H9 (cell line): ENCODE data around the gene CXCL3. TPM values are rescaled to one million over a fixed set of nuclear protein-coding genes. Genes with fewer than 3 reads are reported as not detected.
A peak's percentile ranks its signal among the peaks of the same experiment; 100 is the strongest.

Experiments used
- DNase-seq: peaks from one replicate; pipeline ENCODE4 v3.0.0-alpha.2; 2017
- H2AFZ ChIP-seq: one replicate; pipeline ENCODE4 v1.6.1; 2013; ENCODE audit warnings: mild to moderate bottlenecking, low read length, control low read depth, moderate library complexity
- H2AK5ac ChIP-seq: 2 replicates; pipeline ENCODE4 v1.6.1; 2013; ENCODE audit warnings: low read length, control low read depth, mixed read lengths; ENCODE audit not compliant: insufficient read length
- H2BK120ac ChIP-seq: one replicate; pipeline ENCODE4 v1.6.1; 2013; ENCODE audit warnings: low read depth, mild to moderate bottlenecking, low read length, control low read depth, inconsistent platforms; ENCODE audit not compliant: poor library complexity, severe bottlenecking
- H2BK12ac ChIP-seq: 2 replicates; pipeline ENCODE4 v1.6.1; 2013; ENCODE audit warnings: low read length, control low read depth, mixed read lengths, low read depth; ENCODE audit not compliant: insufficient read length
- H2BK15ac ChIP-seq: 2 replicates; pipeline ENCODE4 v1.6.1; 2013; ENCODE audit warnings: low read depth, low read length, control low read depth
- H2BK20ac ChIP-seq: one replicate; pipeline ENCODE4 v1.6.1; 2013; ENCODE audit warnings: low read depth, mild to moderate bottlenecking, low read length, control low read depth, inconsistent platforms; ENCODE audit not compliant: poor library complexity, severe bottlenecking
- H2BK5ac ChIP-seq: 2 replicates; pipeline ENCODE4 v1.6.1; 2013; ENCODE audit warnings: low read length, control low read depth, mixed read lengths; ENCODE audit not compliant: insufficient read length
- H3K14ac ChIP-seq: 2 replicates; pipeline ENCODE4 v1.6.1; 2013; ENCODE audit warnings: low read length, control low read depth; ENCODE audit not compliant: insufficient read depth
- H3K18ac ChIP-seq: 2 replicates; pipeline ENCODE4 v1.6.1; 2013; ENCODE audit warnings: low read depth, mild to moderate bottlenecking, mixed read lengths, low read length, control low read depth; ENCODE audit not compliant: insufficient read length
- H3K23ac ChIP-seq: 2 replicates; pipeline ENCODE4 v1.6.1; 2013; ENCODE audit warnings: low read length, control low read depth, mixed read lengths, low read depth; ENCODE audit not compliant: insufficient read length
- H3K23me2 ChIP-seq: 2 replicates; pipeline ENCODE4 v1.6.1; 2013; ENCODE audit warnings: low read depth, mild to moderate bottlenecking, mixed read lengths, low read length, control low read depth; ENCODE audit not compliant: insufficient read length, poor library complexity, severe bottlenecking
- H3K27ac ChIP-seq: 2 replicates; pipeline ENCODE4 v1.5.1; 2013; ENCODE audit warnings: low read length, control low read depth, mixed read lengths, low read depth; ENCODE audit not compliant: insufficient read length
- H3K27me3 ChIP-seq: 2 replicates; pipeline ENCODE4 v1.6.1; 2013; ENCODE audit warnings: low read length, control low read depth, inconsistent platforms; ENCODE audit not compliant: insufficient read depth
- H3K4ac ChIP-seq: 2 replicates; pipeline ENCODE4 v1.6.1; 2013; ENCODE audit warnings: low read depth, mild to moderate bottlenecking, control low read depth, inconsistent platforms, low read length, moderate library complexity
- H3K4me1 ChIP-seq: 2 replicates; pipeline ENCODE4 v1.6.1; 2013; ENCODE audit warnings: low read length, control low read depth, inconsistent platforms; ENCODE audit not compliant: insufficient read depth
- H3K4me2 ChIP-seq: 2 replicates; pipeline ENCODE4 v1.6.1; 2013; ENCODE audit warnings: low read length, control low read depth, mixed read lengths; ENCODE audit not compliant: insufficient read length, insufficient read depth
- H3K56ac ChIP-seq: 2 replicates; pipeline ENCODE4 v1.6.1; 2013; ENCODE audit warnings: low read depth, mild to moderate bottlenecking, mixed read lengths, low read length, control low read depth; ENCODE audit not compliant: insufficient read length
- H3K79me1 ChIP-seq: 2 replicates; pipeline ENCODE4 v1.6.1; 2013; ENCODE audit warnings: low read depth, mild to moderate bottlenecking, moderate library complexity, low read length, control low read depth, inconsistent platforms; ENCODE audit not compliant: insufficient read depth, poor library complexity, severe bottlenecking
- H3K79me2 ChIP-seq: 2 replicates; pipeline ENCODE4 v1.6.1; 2013; ENCODE audit warnings: low read length, control low read depth, inconsistent platforms; ENCODE audit not compliant: insufficient read depth
- H3K9ac ChIP-seq: 2 replicates; pipeline ENCODE4 v1.6.1; 2013; ENCODE audit warnings: low read length, control low read depth, mixed read lengths; ENCODE audit not compliant: insufficient read length; ENCODE audit errors: extremely low read depth
- H3K9me3 ChIP-seq: one replicate; pipeline ENCODE4 v1.6.1; 2013; ENCODE audit warnings: low read depth, low read length, inconsistent platforms; ENCODE audit not compliant: control insufficient read depth
- H3T11ph ChIP-seq: one replicate; pipeline ENCODE4 v1.6.1; 2013; ENCODE audit warnings: mild to moderate bottlenecking, low read length, control low read depth, inconsistent platforms
- H4K20me1 ChIP-seq: one replicate; pipeline ENCODE4 v1.6.1; 2013; ENCODE audit not compliant: control insufficient read depth, insufficient read length, insufficient read depth
- H4K5ac ChIP-seq: 2 replicates; pipeline ENCODE4 v1.6.1; 2013; ENCODE audit warnings: low read depth, mild to moderate bottlenecking, mixed read lengths, low read length, control low read depth; ENCODE audit not compliant: insufficient read length
- H4K8ac ChIP-seq: replicated peaks from 2 replicates; pipeline ENCODE4 v1.6.1; 2013; ENCODE audit warnings: low read length, control low read depth, mixed read lengths, low read depth; ENCODE audit not compliant: insufficient read length
- H4K91ac ChIP-seq: 2 replicates; pipeline ENCODE4 v1.6.1; 2013; ENCODE audit warnings: low read depth, mild to moderate bottlenecking, moderate library complexity, mixed read lengths, low read length, control low read depth; ENCODE audit not compliant: insufficient read length
- H3K27ac Mint-ChIP-seq, 3 experiments: 2 replicates in 2 of 3; 3 replicates in 1 of 3; pipeline ENCODE4 v1.8.0; 2020 to 2021; ENCODE audit warnings: mixed read lengths in 3 of 3, mild to moderate bottlenecking in 1 of 3, moderate library complexity in 1 of 3
- H3K27me3 Mint-ChIP-seq: 2 replicates; pipeline ENCODE4 v1.8.0; 2021; ENCODE audit warnings: low read depth, mild to moderate bottlenecking, moderate library complexity, mixed read lengths
- H3K36me3 Mint-ChIP-seq, 3 experiments: 2 replicates in 2 of 3; 3 replicates in 1 of 3; pipeline ENCODE4 v1.8.0; 2020 to 2021; ENCODE audit warnings: low read depth in 3 of 3, mixed read lengths in 3 of 3; ENCODE audit not compliant: insufficient read depth in 1 of 3
- H3K4me1 Mint-ChIP-seq, 2 experiments: 2 replicates each; pipeline ENCODE4 v1.8.0; 2020; ENCODE audit warnings: mixed read lengths in 2 of 2
- H3K4me3 Mint-ChIP-seq, 2 experiments: 2 replicates in 1 of 2; 3 replicates in 1 of 2; pipeline ENCODE4 v1.8.0; 2020 to 2021; ENCODE audit warnings: mild to moderate bottlenecking in 2 of 2, mixed read lengths in 2 of 2, moderate library complexity in 1 of 2
- H3K9me3 Mint-ChIP-seq, 2 experiments: 2 replicates in 1 of 2; 3 replicates in 1 of 2; pipeline ENCODE4 v1.8.0; 2020; ENCODE audit warnings: mild to moderate bottlenecking in 2 of 2, mixed read lengths in 2 of 2, moderate library complexity in 1 of 2
- CTCF ChIP-seq: fragments of 200-600 bp; sonication (generic); conservative IDR thresholded peaks from 3 replicates; pipeline ENCODE4 v1.8.0; 2021; ENCODE audit warnings: antibody characterized with exemption, mild to moderate bottlenecking
- WGBS: extraction: QIAGEN DNeasy Blood & Tissue Kit; methylation state at CpG from one replicate; pipeline ENCODE4 v1.1.7; 2013; ENCODE audit warnings: missing lambda C conversion rate, low lambda C conversion rate, mixed read lengths; ENCODE audit not compliant: insufficient read length; ENCODE audit errors: extremely low coverage; 5-methylcytosine and 5-hydroxymethylcytosine counted together
- total RNA-seq: library from RNA; stranded (reverse); gene quantifications from 2 replicates; pipeline ENCODE4 v1.2.1, GENCODE V29; 2021

CXCL3 gene
- total RNA-seq, 1 experiment from 2014 or later, result 3.7 TPM

- no CpG with 5 or more reads among the region's 6 CpGs for WGBS
- Histone ChIP-seq H4K91ac (no peak overlapping the region), H3K4me2 (no peak overlapping the region), H3K23ac (no peak overlapping the region), H4K5ac (no peak overlapping the region), H2AK5ac (no peak overlapping the region), H3K79me1 (no peaks in the 10 kb centered on the region), H3K27ac (no peak overlapping the region), H2BK20ac (no peak overlapping the region), H3K27me3 (no peaks in the 10 kb centered on the region), H2BK15ac (no peak overlapping the region), H3K9me3 (peaks cover 6% of the 10 kb centered on the region), H2BK5ac (no peak overlapping the region), H3K14ac (no peak overlapping the region), H4K8ac (no peak overlapping the region), H3K4ac (no peak overlapping the region), H2BK120ac (no peak overlapping the region), H3K18ac (no peak overlapping the region), H3K79me2 (no peaks in the 10 kb centered on the region), H3T11ph (no peak overlapping the region), H4K20me1 (no peaks in the 10 kb centered on the region), H2AFZ (no peak overlapping the region), H2BK12ac (no peak overlapping the region), H3K4me1 (no peaks in the 10 kb centered on the region), H3K9ac (no peak overlapping the region), H3K23me2 (no peaks in the 10 kb centered on the region), H3K56ac (no peak overlapping the region)
- 0 out of 7 replicates have a peak overlapping the region, but pooled peaks of 1 of the 3 experiments have one; percentile 48 for H3K27ac Mint-ChIP-seq
- no peak overlapping the region for H3K4me3 Mint-ChIP-seq
- H3K36me3 Mint-ChIP-seq, result peaks cover 7 to 9% (median 7%) of the 10 kb centered on the region in 3 experiments; a peak in 6 of 7 replicates
- peaks cover 4 to 5% of the 10 kb centered on the region in 2 experiments for H3K4me1 Mint-ChIP-seq
- no peak for DNase-seq
- H3K9me3 Mint-ChIP-seq, result peaks cover 11 to 25% of the 10 kb centered on the region in 2 experiments
- H3K27me3 Mint-ChIP-seq, result no peaks in the 10 kb centered on the region
- no peak for TF ChIP-seq CTCF
Measured at GRCh38 chr4:74065115-74065642, 26.7 kb upstream of the CXCL3 start.
